Measurements from ENCODE around the gene CCDC186. TPM values are rescaled to one million over a fixed set of nuclear protein-coding genes. Genes with fewer than 3 reads are reported as not detected.
A peak's percentile ranks its signal among the peaks of the same experiment; 100 is the strongest.

CCDC186 gene
- total RNA-seq, 5 donors from 2014 or later (not counting 1 experiment from before 2014, with no cell fraction given), result 25.2 to 46.7 (median 27.0) TPM

DNA sequence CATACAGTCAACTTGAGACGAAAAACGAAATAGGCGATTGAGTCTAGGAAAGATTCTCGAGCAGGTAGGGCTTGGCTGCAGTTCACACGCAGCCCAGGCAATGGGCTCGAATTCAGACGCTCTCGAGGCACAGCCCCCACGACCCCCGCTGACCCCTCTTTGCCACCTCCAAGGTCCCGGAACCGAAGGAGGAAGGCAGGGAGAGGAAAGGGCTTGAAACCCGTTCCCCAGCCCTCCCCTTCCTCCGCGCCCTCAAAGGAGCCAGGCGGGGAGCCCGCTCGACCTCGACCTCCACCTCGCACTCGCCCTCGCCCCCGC, 441 bp downstream of the CCDC186 start:
- 0% methylated on average over 23 of the region's 23 CpGs for WGBS (ENCODE audit: insufficient coverage)
- Mint-ChIP-seq H3K4me1 (peaks cover 36 to 52% (median 50%) of the 10 kb centered on the region in 3 donors), H3K4me3 (peak overlapping the region; percentile 99), H3K9me3 (peaks cover 0 to 4% (median 3%) of the 10 kb centered on the region in 3 donors), H3K27me3 (no peaks in the 10 kb centered on the region), H3K27ac (peak overlapping the region; percentile 90 to 96), H3K36me3 (peaks cover 13% of the 10 kb centered on the region)
- DNase-seq (no peak), ATAC-seq (replicated peaks in 1 of 4) (no peak)
- no peaks in the 10 kb centered on the region for H3K27me3 ChIP-seq (replicated peaks in 1 of 2; ENCODE audit: control insufficient read depth in 2 of 2, extremely low read depth in 1 of 2, insufficient read depth in 2 of 2, low read length in 1 of 2)
- H3K4me3 ChIP-seq (ENCODE audit: control insufficient read depth in 1 of 2, extremely low read depth in 1 of 2, low read length in 1 of 2), result peak overlapping the region; percentile 82 to 91
- CTCF ChIA-PET, result interaction anchor here in 1 of 2 donors (1.2 to 1.6 kb wide), 3 partner anchors 9 to 368 kb away, joined by 3 to 6 read pairs (median 3); no protein-coding TSS in a partner anchor
- peak overlapping the region; percentile 79 for H3K27ac ChIP-seq (ENCODE audit: low read length)
- H3K4me1 ChIP-seq (ENCODE audit: control insufficient read depth in 1 of 2, extremely low read depth in 1 of 2, insufficient read depth in 2 of 2, low read length in 2 of 2), result peaks cover 0 to 20% of the 10 kb centered on the region in 2 experiments
- H3K9me3 ChIP-seq, result no peaks in the 10 kb centered on the region
- H3K36me3 ChIP-seq (ENCODE audit: control insufficient read depth in 2 of 2, extremely low read depth in 1 of 2, insufficient read depth in 1 of 2, low read length in 1 of 2), result no peaks in the 10 kb centered on the region
- POLR2A ChIA-PET, result interaction anchor here in 1 of 2 donors (0.6 to 0.8 kb wide), 3 partner anchors 8 to 366 kb away, joined by 3 to 5 read pairs (median 4); no protein-coding TSS in a partner anchor

DNA sequence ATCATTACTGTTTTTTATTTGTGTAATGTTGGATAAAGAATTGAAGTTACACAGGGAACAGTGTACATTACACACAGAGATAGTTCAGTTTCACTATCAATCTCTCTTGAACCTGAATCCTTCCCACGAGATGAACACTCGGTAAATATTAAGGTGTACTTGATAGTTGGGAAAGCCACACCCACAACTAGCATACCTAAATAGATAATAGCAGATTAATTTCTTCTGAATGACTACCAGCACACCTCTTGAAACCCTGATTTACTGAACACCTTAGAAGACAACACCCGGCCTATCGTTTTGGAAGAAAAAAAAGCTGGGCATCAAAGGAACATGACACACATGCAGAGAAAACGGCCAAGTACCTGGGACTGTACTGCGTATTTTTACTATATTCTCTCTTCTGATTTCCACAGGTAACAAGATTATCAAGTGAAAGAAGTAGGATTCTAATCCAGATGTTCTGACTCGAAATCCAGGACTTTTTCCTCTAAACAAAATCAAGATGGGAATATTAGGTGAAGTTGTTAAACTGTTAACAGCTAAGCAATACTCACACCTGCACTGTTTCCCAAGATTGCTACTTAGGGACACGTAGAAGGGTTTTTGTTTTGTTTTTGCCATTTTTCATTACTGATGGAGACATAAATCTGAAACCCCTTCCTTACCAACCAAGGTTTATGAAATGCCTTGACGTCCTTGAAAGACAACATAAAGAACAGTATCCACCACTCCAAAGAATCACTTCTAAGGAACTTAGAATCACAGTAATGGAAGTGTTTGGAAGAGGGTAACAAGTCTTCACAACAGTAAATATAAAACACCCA, 1.0 kb downstream of the CCDC186 start:
- H3K4me1 ChIP-seq (ENCODE audit: control insufficient read depth in 1 of 2, extremely low read depth in 1 of 2, insufficient read depth in 2 of 2, low read length in 2 of 2), result peaks cover 0 to 20% of the 10 kb centered on the region in 2 experiments
- H3K9me3 ChIP-seq, result no peaks in the 10 kb centered on the region
- ChIA-PET POLR2A (interaction anchor here in 1 of 2 donors (0.5 to 0.6 kb wide), 2 partner anchors 7 to 187 kb away, joined by 3 to 5 read pairs; no protein-coding TSS in a partner anchor), CTCF (interaction anchor here (0.5 to 1.0 kb wide), 2 partner anchors 10 to 11 kb away, joined by 3 to 8 read pairs; no protein-coding TSS in a partner anchor)
- no peaks in the 10 kb centered on the region for H3K36me3 ChIP-seq (ENCODE audit: control insufficient read depth in 2 of 2, extremely low read depth in 1 of 2, insufficient read depth in 1 of 2, low read length in 1 of 2)
- peak overlapping the region; percentile 99 for H3K4me3 Mint-ChIP-seq
- peaks cover 0 to 6% (median 4%) of the 10 kb centered on the region in 3 donors for H3K9me3 Mint-ChIP-seq
- peaks cover 17% of the 10 kb centered on the region for H3K36me3 Mint-ChIP-seq
- DNase-seq, result peak in 1 of 35 experiments; percentile 23
- H3K27me3 Mint-ChIP-seq, result no peaks in the 10 kb centered on the region
- no peaks in the 10 kb centered on the region for H3K27me3 ChIP-seq (replicated peaks in 1 of 2; ENCODE audit: control insufficient read depth in 2 of 2, extremely low read depth in 1 of 2, insufficient read depth in 2 of 2, low read length in 1 of 2)
- WGBS (ENCODE audit: insufficient coverage), result no CpG with 5 or more reads among the region's 9 CpGs
- H3K4me3 ChIP-seq (ENCODE audit: control insufficient read depth in 1 of 2, extremely low read depth in 1 of 2, low read length in 1 of 2), result peak overlapping the region; percentile 82 to 91
- H3K27ac ChIP-seq (ENCODE audit: low read length), result peak overlapping the region; percentile 79
- H3K4me1 Mint-ChIP-seq, result peaks cover 40 to 56% (median 55%) of the 10 kb centered on the region in 3 donors
- no peak for ATAC-seq (replicated peaks in 1 of 4)
- peak overlapping the region; percentile 90 to 96 for H3K27ac Mint-ChIP-seq

DNA sequence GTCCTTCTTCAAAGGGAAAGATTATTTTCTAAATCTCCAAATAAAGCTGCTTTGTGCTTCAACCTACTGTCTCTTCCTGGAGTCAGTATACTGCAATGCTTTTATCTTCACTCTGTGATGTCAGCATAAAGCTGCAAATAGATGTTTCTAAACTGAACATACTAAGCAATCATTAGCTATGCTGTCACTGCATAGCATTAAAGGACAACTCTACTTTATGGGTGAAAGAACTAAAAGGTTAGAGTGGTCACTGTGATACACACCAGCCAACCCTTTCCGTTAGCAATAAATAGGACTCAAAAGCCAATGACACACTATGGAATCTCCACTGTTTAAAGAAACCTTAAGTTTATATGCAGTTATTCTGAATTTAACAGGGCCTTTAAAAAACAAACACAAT, 1.8 kb downstream of the CCDC186 start:
- Mint-ChIP-seq H3K4me1 (peaks cover 44 to 60% (median 59%) of the 10 kb centered on the region in 3 donors), H3K9me3 (peaks cover 0 to 6% (median 4%) of the 10 kb centered on the region in 3 donors), H3K36me3 (peaks cover 20% of the 10 kb centered on the region), H3K27me3 (no peaks in the 10 kb centered on the region), H3K27ac (peak overlapping the region; percentile 90 to 96), H3K4me3 (peak overlapping the region; percentile 99)
- Histone ChIP-seq H3K36me3 (ENCODE audit: control insufficient read depth in 2 of 2, extremely low read depth in 1 of 2, insufficient read depth in 1 of 2, low read length in 1 of 2) (no peaks in the 10 kb centered on the region), H3K27ac (ENCODE audit: low read length) (no peak overlapping the region), H3K9me3 (no peaks in the 10 kb centered on the region), H3K4me3 (ENCODE audit: control insufficient read depth in 1 of 2, extremely low read depth in 1 of 2, low read length in 1 of 2) (no peak overlapping the region), H3K4me1 (ENCODE audit: control insufficient read depth in 1 of 2, extremely low read depth in 1 of 2, insufficient read depth in 2 of 2, low read length in 2 of 2) (peaks cover 0 to 20% of the 10 kb centered on the region in 2 experiments), H3K27me3 (replicated peaks in 1 of 2; ENCODE audit: control insufficient read depth in 2 of 2, extremely low read depth in 1 of 2, insufficient read depth in 2 of 2, low read length in 1 of 2) (no peaks in the 10 kb centered on the region)
- no peak for ATAC-seq (replicated peaks in 1 of 4)
- peak in 1 of 35 experiments; percentile 11 for DNase-seq
- WGBS (ENCODE audit: insufficient coverage), result no CpG with 5 or more reads among the region's 1 CpG
- ChIA-PET POLR2A (no interaction called here), CTCF (interaction anchor here (0.5 to 1.0 kb wide), 2 partner anchors 9 to 12 kb away, joined by 3 to 8 read pairs; no protein-coding TSS in a partner anchor)

DNA sequence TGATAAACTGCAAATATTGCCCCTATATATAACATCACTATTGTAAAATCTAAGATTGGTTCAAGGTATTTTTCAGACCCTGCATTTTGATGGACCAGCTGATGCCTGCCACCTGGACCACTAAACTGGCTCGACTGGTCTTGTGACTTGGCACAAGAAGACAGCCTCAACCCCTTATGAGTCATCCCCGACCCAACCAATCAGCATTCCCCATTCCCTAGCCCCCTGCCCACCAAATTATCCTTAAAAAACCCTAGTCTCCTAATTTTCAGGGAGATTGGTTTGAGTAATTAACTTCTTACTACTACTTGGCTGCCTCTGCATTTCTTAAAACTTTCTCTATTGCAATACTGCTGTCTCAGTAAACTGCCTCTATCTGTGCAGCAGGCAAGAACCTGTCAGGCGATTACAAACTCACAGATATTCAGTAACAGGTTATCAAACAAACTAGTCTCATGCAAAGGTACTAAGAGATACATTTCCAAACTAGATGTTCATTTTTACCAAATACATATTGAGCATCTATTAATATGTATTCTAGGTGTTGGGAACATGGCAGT, 5.5 kb downstream of the CCDC186 start:
- no CpG with 5 or more reads among the region's 3 CpGs for WGBS (ENCODE audit: insufficient coverage)
- H3K36me3 Mint-ChIP-seq, result peaks cover 34% of the 10 kb centered on the region
- peaks cover 64 to 72% (median 66%) of the 10 kb centered on the region in 3 donors for H3K4me1 Mint-ChIP-seq

DNA sequence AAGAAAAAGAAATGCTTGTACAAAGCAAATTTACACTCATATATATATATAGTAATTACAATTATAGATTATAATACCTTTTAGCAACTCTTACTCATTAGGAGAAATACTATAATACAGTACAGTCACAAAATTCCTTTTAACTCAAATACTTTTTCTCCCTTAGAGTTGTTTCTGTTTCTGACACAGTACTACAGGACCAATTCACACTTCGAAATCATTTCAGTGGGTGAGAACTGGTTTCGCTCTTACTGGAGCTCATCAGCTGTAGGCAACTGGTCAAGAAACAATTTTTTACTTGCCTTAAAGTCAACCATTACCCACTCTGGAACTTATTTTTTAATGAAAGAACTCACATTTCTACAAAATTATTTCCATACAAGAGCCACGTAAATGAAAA, 6.0 kb downstream of the CCDC186 start:
- H3K4me3 Mint-ChIP-seq, result no peak overlapping the region
- no CpG with 5 or more reads among the region's 3 CpGs for WGBS (ENCODE audit: insufficient coverage)
- Histone ChIP-seq H3K36me3 (ENCODE audit: control insufficient read depth in 2 of 2, extremely low read depth in 1 of 2, insufficient read depth in 1 of 2, low read length in 1 of 2) (peaks cover 0 to 2% of the 10 kb centered on the region in 2 donors), H3K4me3 (ENCODE audit: control insufficient read depth in 1 of 2, extremely low read depth in 1 of 2, low read length in 1 of 2) (no peak overlapping the region), H3K4me1 (ENCODE audit: control insufficient read depth in 1 of 2, extremely low read depth in 1 of 2, insufficient read depth in 2 of 2, low read length in 2 of 2) (peaks cover 4 to 16% of the 10 kb centered on the region in 2 experiments), H3K27ac (ENCODE audit: low read length) (no peak overlapping the region), H3K27me3 (replicated peaks in 1 of 2; ENCODE audit: control insufficient read depth in 2 of 2, extremely low read depth in 1 of 2, insufficient read depth in 2 of 2, low read length in 1 of 2) (no peaks in the 10 kb centered on the region), H3K9me3 (no peaks in the 10 kb centered on the region)
- POLR2A ChIA-PET, result interaction anchor here (0.6 to 0.7 kb wide), 5 partner anchors 28 to 648 kb away, joined by 3 to 10 read pairs (median 8); no protein-coding TSS in a partner anchor
- H3K27ac Mint-ChIP-seq, result no peak overlapping the region
- CTCF ChIA-PET, result interaction anchor here in 1 of 2 donors (0.9 kb wide), 1 partner anchor 11 kb away, joined by 8 read pairs; the partner anchor contains the start of gene TDRD1
- DNase-seq, result no peak
- ATAC-seq (replicated peaks in 1 of 4), result no peak
- H3K36me3 Mint-ChIP-seq, result peaks cover 39% of the 10 kb centered on the region
- no peaks in the 10 kb centered on the region for H3K27me3 Mint-ChIP-seq
- H3K4me1 Mint-ChIP-seq, result peaks cover 65 to 75% (median 68%) of the 10 kb centered on the region in 3 donors
- peaks cover 0 to 6% (median 4%) of the 10 kb centered on the region in 3 donors for H3K9me3 Mint-ChIP-seq

More for the DNA sequence above, 5.5 kb downstream of the CCDC186 start:
- H3K27me3 ChIP-seq (replicated peaks in 1 of 2; ENCODE audit: control insufficient read depth in 2 of 2, extremely low read depth in 1 of 2, insufficient read depth in 2 of 2, low read length in 1 of 2), result no peaks in the 10 kb centered on the region
- no peaks in the 10 kb centered on the region for H3K9me3 ChIP-seq
- no peak overlapping the region for H3K27ac ChIP-seq (ENCODE audit: low read length)
- no peaks in the 10 kb centered on the region for H3K27me3 Mint-ChIP-seq
- no peak overlapping the region for H3K4me3 Mint-ChIP-seq
- ChIA-PET POLR2A (interaction anchor here (0.6 kb wide), 2 partner anchors 67 to 647 kb away, joined by 3 to 4 read pairs; no protein-coding TSS in a partner anchor), CTCF (interaction anchor here in 1 of 2 donors (0.9 kb wide), 1 partner anchor 10 kb away, joined by 8 read pairs; the partner anchor contains the start of gene TDRD1)
- H3K4me3 ChIP-seq (ENCODE audit: control insufficient read depth in 1 of 2, extremely low read depth in 1 of 2, low read length in 1 of 2), result no peak overlapping the region
- no peaks in the 10 kb centered on the region for H3K36me3 ChIP-seq (ENCODE audit: control insufficient read depth in 2 of 2, extremely low read depth in 1 of 2, insufficient read depth in 1 of 2, low read length in 1 of 2)
- ATAC-seq (replicated peaks in 1 of 4) (no peak), DNase-seq (no peak)
- peaks cover 4 to 15% of the 10 kb centered on the region in 2 experiments for H3K4me1 ChIP-seq (ENCODE audit: control insufficient read depth in 1 of 2, extremely low read depth in 1 of 2, insufficient read depth in 2 of 2, low read length in 2 of 2)
- peaks cover 0 to 6% (median 4%) of the 10 kb centered on the region in 3 donors for H3K9me3 Mint-ChIP-seq
- peak overlapping the region in 1 of 2 donors; percentile 45 for H3K27ac Mint-ChIP-seq

DNA sequence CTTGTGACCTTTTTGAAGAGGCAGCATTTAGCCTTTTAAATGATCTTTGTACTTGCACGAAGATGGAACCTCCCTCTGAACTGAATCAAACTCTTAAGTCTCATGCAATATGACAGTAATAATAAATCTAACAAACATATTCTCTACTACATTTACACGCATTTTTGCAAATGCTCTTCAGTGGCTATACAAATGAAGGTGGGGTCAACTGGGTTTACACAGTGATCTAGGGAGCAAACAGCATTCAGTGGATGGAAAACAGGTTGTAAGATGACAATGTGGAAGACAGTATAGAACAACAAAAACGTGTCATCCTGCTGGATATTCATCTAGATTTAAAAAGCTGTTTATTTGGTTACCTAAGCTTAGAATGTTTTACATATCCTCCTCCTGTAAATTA, 7.5 kb downstream of the CCDC186 start:
- Histone ChIP-seq H3K4me3 (ENCODE audit: control insufficient read depth in 1 of 2, extremely low read depth in 1 of 2, low read length in 1 of 2) (no peak overlapping the region), H3K4me1 (ENCODE audit: control insufficient read depth in 1 of 2, extremely low read depth in 1 of 2, insufficient read depth in 2 of 2, low read length in 2 of 2) (peaks cover 3 to 4% of the 10 kb centered on the region in 2 experiments), H3K9me3 (no peaks in the 10 kb centered on the region), H3K27ac (ENCODE audit: low read length) (no peak overlapping the region), H3K36me3 (ENCODE audit: control insufficient read depth in 2 of 2, extremely low read depth in 1 of 2, insufficient read depth in 1 of 2, low read length in 1 of 2) (peaks cover 0 to 11% of the 10 kb centered on the region in 2 donors), H3K27me3 (replicated peaks in 1 of 2; ENCODE audit: control insufficient read depth in 2 of 2, extremely low read depth in 1 of 2, insufficient read depth in 2 of 2, low read length in 1 of 2) (no peaks in the 10 kb centered on the region)
- Mint-ChIP-seq H3K4me3 (no peak overlapping the region), H3K27ac (no peak overlapping the region), H3K9me3 (peaks cover 0 to 6% (median 4%) of the 10 kb centered on the region in 3 donors), H3K36me3 (peaks cover 50% of the 10 kb centered on the region), H3K27me3 (no peaks in the 10 kb centered on the region), H3K4me1 (peaks cover 62 to 70% (median 64%) of the 10 kb centered on the region in 3 donors)
- ChIA-PET POLR2A (interaction anchor here in 1 of 2 donors (0.5 kb wide), 1 partner anchor 29 kb away, joined by 8 read pairs; no protein-coding TSS in a partner anchor), CTCF (interaction anchor here in 1 of 2 donors (1.4 kb wide), 1 partner anchor 11 kb away, joined by 3 read pairs; no protein-coding TSS in a partner anchor)
- DNase-seq (no peak), ATAC-seq (replicated peaks in 1 of 4) (no peak)
- no CpG with 5 or more reads among the region's 3 CpGs for WGBS (ENCODE audit: insufficient coverage)

All from T-cell (primary cell).